Endodermal cell (in vitro differentiated cells): ENCODE data around the gene TBXT. TPM values are rescaled to one million over a fixed set of nuclear protein-coding genes. Genes with fewer than 3 reads are reported as not detected.

Experiments used
- DNase-seq: peaks from one replicate; pipeline ENCODE4 v3.0.0-alpha.2; 2017
- H3K27ac ChIP-seq: 2 replicates; pipeline ENCODE4 v1.5.1; 2013; ENCODE audit warnings: mild to moderate bottlenecking, low read depth, low read length, moderate library complexity
- H3K27me3 ChIP-seq: 2 replicates; pipeline ENCODE4 v1.6.1; 2013; ENCODE audit warnings: mild to moderate bottlenecking, low read length, moderate library complexity; ENCODE audit not compliant: insufficient read depth, control insufficient read depth, poor library complexity, severe bottlenecking
- H3K36me3 ChIP-seq: 2 replicates; pipeline ENCODE4 v1.7.0; 2013; ENCODE audit warnings: mild to moderate bottlenecking, low read length, moderate library complexity; ENCODE audit not compliant: control insufficient read depth, insufficient read depth
- H3K4me1 ChIP-seq: one replicate; pipeline ENCODE4 v1.7.0; 2013; ENCODE audit warnings: low read length; ENCODE audit not compliant: control insufficient read depth, insufficient read depth
- H3K4me3 ChIP-seq: 2 replicates; pipeline ENCODE4 v1.5.1; 2013; ENCODE audit warnings: mild to moderate bottlenecking, low read length, moderate library complexity
- H3K9ac ChIP-seq: 2 replicates; pipeline ENCODE4 v1.6.1; 2013; ENCODE audit warnings: mild to moderate bottlenecking, low read length, moderate library complexity; ENCODE audit not compliant: poor library complexity, severe bottlenecking; ENCODE audit errors: extremely low read depth
- H3K9me3 ChIP-seq: 2 replicates; pipeline ENCODE4 v1.6.1; 2013; ENCODE audit warnings: mild to moderate bottlenecking, low read length, moderate library complexity; ENCODE audit not compliant: control insufficient read depth
- H3K27ac Mint-ChIP-seq: 2 replicates; pipeline ENCODE4 v1.8.0; 2020; ENCODE audit warnings: mixed read lengths
- H3K27me3 Mint-ChIP-seq: 2 replicates; pipeline ENCODE4 v1.8.0; 2021; ENCODE audit warnings: mild to moderate bottlenecking, mixed read lengths; ENCODE audit not compliant: insufficient read depth
- H3K36me3 Mint-ChIP-seq: 2 replicates; pipeline ENCODE4 v1.8.0; 2020; ENCODE audit warnings: low read depth, mixed read lengths
- H3K4me1 Mint-ChIP-seq: 2 replicates; pipeline ENCODE4 v1.8.0; 2020; ENCODE audit warnings: mixed read lengths
- H3K4me3 Mint-ChIP-seq: 2 replicates; pipeline ENCODE4 v1.8.0; 2020; ENCODE audit warnings: mild to moderate bottlenecking, moderate library complexity, mixed read lengths
- H3K9me3 Mint-ChIP-seq: 2 replicates; pipeline ENCODE4 v1.8.0; 2020; ENCODE audit warnings: mild to moderate bottlenecking, mixed read lengths
- WGBS, 2 experiments: methylation state at CpG; one replicate each; pipeline versions ENCODE4 v1.1.5 to v1.1.7; 2013; ENCODE audit warnings: missing lambda C conversion rate in 2 of 2, mixed read lengths in 1 of 2; ENCODE audit not compliant: insufficient coverage in 1 of 2, insufficient read length in 1 of 2; 5-methylcytosine and 5-hydroxymethylcytosine counted together
- total RNA-seq, 2 donors: library from RNA; stranded (reverse); fragmentation: NEBNext Ultra II Directional in 1 of 2; extraction: Animal tissue kit (Norgen Biotek cat#: 25700) in 1 of 2; gene quantifications; 2 replicates in 1 of 2; 3 replicates in 1 of 2; pipeline ENCODE4 v1.2.1, GENCODE V29; 2021
- TF ChIP-seq, protein P1 (sequence below): fragments of 200-600 bp; sonication (generic); conservative IDR thresholded peaks from 2 replicates; pipeline ENCODE4 v1.5.0; 2021; ENCODE audit warnings: antibody characterized with exemption, mild to moderate bottlenecking

Gene TBXT
- total RNA-seq, 2 donors from 2014 or later: 2.3 TPM

DNA sequence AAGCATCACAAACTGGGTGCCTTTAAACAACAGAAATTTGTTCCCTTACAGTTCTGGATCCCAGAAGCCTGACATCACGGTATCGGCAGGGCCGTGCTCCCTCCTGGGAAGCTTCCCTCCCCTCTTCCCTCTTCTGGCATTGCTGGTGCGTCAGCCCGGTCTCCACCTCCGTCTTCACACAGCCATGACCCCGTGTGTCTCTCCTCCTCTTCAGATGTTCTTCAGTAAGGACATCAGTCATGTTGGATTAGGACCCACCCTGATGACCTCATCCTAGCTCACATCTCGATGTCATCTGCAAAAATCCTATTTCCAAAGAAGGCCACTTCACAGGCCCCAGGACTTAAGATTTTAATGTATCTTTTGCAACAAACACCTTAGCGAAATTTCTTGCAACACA, 38.4 kb upstream of the TBXT start:
- H3K27ac ChIP-seq: no peak overlapping the region
- no peak overlapping the region for H3K4me3 ChIP-seq
- H3K4me3 Mint-ChIP-seq: no peak overlapping the region
- H3K27ac Mint-ChIP-seq: no peak overlapping the region
- no peaks in the 10 kb centered on the region for H3K9me3 Mint-ChIP-seq
- H3K27me3 ChIP-seq: no peaks in the 10 kb centered on the region
- H3K36me3 ChIP-seq: no peaks in the 10 kb centered on the region
- TF ChIP-seq, protein P1, sequence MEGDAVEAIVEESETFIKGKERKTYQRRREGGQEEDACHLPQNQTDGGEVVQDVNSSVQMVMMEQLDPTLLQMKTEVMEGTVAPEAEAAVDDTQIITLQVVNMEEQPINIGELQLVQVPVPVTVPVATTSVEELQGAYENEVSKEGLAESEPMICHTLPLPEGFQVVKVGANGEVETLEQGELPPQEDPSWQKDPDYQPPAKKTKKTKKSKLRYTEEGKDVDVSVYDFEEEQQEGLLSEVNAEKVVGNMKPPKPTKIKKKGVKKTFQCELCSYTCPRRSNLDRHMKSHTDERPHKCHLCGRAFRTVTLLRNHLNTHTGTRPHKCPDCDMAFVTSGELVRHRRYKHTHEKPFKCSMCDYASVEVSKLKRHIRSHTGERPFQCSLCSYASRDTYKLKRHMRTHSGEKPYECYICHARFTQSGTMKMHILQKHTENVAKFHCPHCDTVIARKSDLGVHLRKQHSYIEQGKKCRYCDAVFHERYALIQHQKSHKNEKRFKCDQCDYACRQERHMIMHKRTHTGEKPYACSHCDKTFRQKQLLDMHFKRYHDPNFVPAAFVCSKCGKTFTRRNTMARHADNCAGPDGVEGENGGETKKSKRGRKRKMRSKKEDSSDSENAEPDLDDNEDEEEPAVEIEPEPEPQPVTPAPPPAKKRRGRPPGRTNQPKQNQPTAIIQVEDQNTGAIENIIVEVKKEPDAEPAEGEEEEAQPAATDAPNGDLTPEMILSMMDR: no peak
- DNase-seq: no peak
- H3K9ac ChIP-seq: no peak overlapping the region
- WGBS, 2 experiments: 94 to 95% methylated on average over 4 to 9 of the region's 9 CpGs
- H3K36me3 Mint-ChIP-seq: no peaks in the 10 kb centered on the region
- H3K9me3 ChIP-seq: no peaks in the 10 kb centered on the region
- H3K4me1 ChIP-seq: peaks cover 10% of the 10 kb centered on the region
- peaks cover 20% of the 10 kb centered on the region for H3K27me3 Mint-ChIP-seq
- peaks cover 34% of the 10 kb centered on the region for H3K4me1 Mint-ChIP-seq

DNA sequence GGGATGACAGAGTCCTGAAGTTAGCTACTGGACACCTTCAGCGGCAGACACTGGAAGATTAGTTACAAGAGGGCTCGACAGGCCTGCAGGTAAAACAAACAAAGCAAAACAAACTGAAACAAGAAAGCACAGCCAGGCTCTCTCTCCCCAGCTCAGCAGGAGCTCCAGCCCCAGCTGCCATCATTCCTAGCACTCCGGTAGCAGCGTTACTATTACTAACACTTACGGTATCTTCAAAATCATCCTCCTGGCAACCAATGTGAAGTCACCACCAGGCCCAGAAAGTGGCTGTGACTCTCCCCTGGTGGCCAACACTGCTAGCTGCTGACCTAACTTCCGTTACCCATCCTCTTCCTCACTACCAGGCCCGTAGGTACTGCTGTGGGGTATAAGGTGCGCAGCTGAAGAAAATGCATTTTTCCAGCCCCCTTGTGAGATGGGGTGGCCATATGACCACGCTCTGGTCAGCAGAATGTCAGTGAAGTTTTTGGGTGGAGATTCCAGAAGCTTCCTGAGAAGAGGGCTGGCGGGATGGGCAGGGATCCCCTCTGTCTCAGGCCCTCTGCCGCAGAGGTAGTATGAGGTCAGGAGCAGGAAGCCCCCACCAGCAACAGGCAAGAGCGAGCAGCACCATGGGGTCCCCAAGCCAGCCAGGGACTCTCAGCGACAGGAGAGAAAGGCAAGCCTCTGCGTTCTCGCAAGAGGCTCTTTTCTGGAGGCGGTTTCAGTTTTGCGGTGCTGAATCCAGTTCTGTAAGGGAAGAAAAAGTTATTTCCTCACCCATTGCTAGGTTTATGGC, 37.4 kb upstream of the TBXT start:
- WGBS, 2 experiments: 71 to 75% methylated on average over 12 to 17 of the region's 17 CpGs
- H3K4me1 Mint-ChIP-seq: peaks cover 34% of the 10 kb centered on the region
- no peaks in the 10 kb centered on the region for H3K9me3 ChIP-seq
- H3K27me3 ChIP-seq: no peaks in the 10 kb centered on the region
- peaks cover 10% of the 10 kb centered on the region for H3K4me1 ChIP-seq
- no peak overlapping the region for H3K4me3 ChIP-seq
- peak overlapping the region; percentile 59 for H3K27ac Mint-ChIP-seq
- peak overlapping the region; percentile 22 for H3K4me3 Mint-ChIP-seq
- peaks cover 24% of the 10 kb centered on the region for H3K27me3 Mint-ChIP-seq
- DNase-seq: peak; percentile 86
- TF ChIP-seq, protein P1: peak; percentile 70
- no peaks in the 10 kb centered on the region for H3K9me3 Mint-ChIP-seq
- H3K36me3 Mint-ChIP-seq: no peaks in the 10 kb centered on the region
- no peaks in the 10 kb centered on the region for H3K36me3 ChIP-seq
- H3K9ac ChIP-seq: no peak overlapping the region
- no peak overlapping the region for H3K27ac ChIP-seq

DNA sequence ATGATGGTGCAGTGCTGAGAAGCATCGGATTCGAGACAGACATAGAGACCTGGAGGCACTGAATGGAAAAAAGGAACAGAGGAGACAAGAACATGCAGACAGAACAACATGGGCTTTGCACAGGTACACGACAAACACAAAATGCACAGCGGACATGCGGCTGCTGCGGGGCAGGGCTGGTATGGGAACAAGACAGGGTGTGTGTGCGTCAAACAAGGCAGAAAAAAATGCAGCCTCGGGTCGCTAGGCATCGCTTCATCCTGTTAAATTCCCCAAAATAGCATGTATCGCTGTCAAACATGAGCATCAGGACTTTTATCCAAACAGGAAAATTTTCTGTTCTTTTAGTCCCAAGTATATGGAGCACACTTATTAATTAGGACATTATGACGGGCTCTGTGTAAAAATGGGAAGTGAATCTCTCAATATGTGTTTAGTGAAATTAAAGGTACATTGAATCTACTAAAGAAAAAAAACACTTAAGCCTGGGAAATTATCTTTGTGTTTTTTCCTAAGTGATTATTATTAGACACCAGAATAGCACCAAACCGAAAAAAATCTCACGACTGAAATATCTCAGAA, 36.1 kb upstream of the TBXT start:
- no peak overlapping the region for H3K27ac Mint-ChIP-seq
- no peaks in the 10 kb centered on the region for H3K36me3 Mint-ChIP-seq

More for the DNA sequence above, 36.1 kb upstream of the TBXT start:
- no peaks in the 10 kb centered on the region for H3K9me3 ChIP-seq
- Mint-ChIP-seq H3K4me1 (peaks cover 34% of the 10 kb centered on the region), H3K27me3 (peaks cover 22% of the 10 kb centered on the region), H3K9me3 (no peaks in the 10 kb centered on the region), H3K4me3 (no peak overlapping the region)
- no peak overlapping the region for H3K4me3 ChIP-seq
- 93 to 96% methylated on average over 11 to 14 of the region's 14 CpGs for WGBS, 2 experiments
- no peak overlapping the region for H3K27ac ChIP-seq
- TF ChIP-seq, protein P1: no peak
- DNase-seq: no peak
- peaks cover 10% of the 10 kb centered on the region for H3K4me1 ChIP-seq
- no peaks in the 10 kb centered on the region for H3K27me3 ChIP-seq
- H3K9ac ChIP-seq: no peak overlapping the region
- H3K36me3 ChIP-seq: no peaks in the 10 kb centered on the region
